Breast epithelium (tissue), 3 donors: ENCODE data around the gene SPRED2.

Experiments
- CTCF ChIP-seq, 3 donors: fragments of 450-650 bp; IDR thresholded peaks; one replicate each; pipeline ENCODE4 v1.5.1; 2016 to 2017; ENCODE audit warnings: antibody characterized with exemption in 3 of 3, mild to moderate bottlenecking in 3 of 3, moderate library complexity in 3 of 3
- POLR2AphosphoS5 ChIP-seq, 3 donors: sonication (generic); formaldehyde crosslinking; IDR thresholded peaks; one replicate each; pipeline ENCODE4 v1.6.1; 2017; ENCODE audit warnings: antibody characterized with exemption in 3 of 3

GRCh38 chr2:65435625-65436168 is 3.3 kb upstream of the SPRED2 start:
- no peak for TF ChIP-seq CTCF (IDR thresholded peaks at IDR 0.05)
- peak in 2 of 3 donors; percentile 15 to 49 for TF ChIP-seq POLR2AphosphoS5 (IDR thresholded peaks at IDR 0.05)
